Chondrocyte (in vitro differentiated cells): ENCODE data around the gene MAB21L2. TPM values are rescaled to one million over a fixed set of nuclear protein-coding genes. Genes with fewer than 3 reads are reported as not detected.
"Not testable (repeated sequence)": the region's sequence is repeated elsewhere in the genome, so short reads cannot be mapped to it uniquely, and the experiment has no call there.

Source experiments
- DNase-seq: peaks from one replicate; pipeline ENCODE4 v3.0.0; 2021; ENCODE audit warnings: mixed read lengths, low spot score
- H3K27ac Mint-ChIP-seq: one replicate; pipeline ENCODE4 v1.8.0; 2021; ENCODE audit warnings: mild to moderate bottlenecking, moderate library complexity, mixed read lengths; ENCODE audit not compliant: unreplicated experiment
- H3K27me3 Mint-ChIP-seq: 2 replicates; pipeline ENCODE4 v1.8.0; 2021; ENCODE audit warnings: low read depth, mixed read lengths
- H3K36me3 Mint-ChIP-seq: 2 replicates; pipeline ENCODE4 v1.8.0; 2021; ENCODE audit warnings: low read depth, mixed read lengths
- H3K4me1 Mint-ChIP-seq: 2 replicates; pipeline ENCODE4 v1.8.0; 2021; ENCODE audit warnings: low read depth, mild to moderate bottlenecking, mixed read lengths
- H3K4me3 Mint-ChIP-seq: one replicate; pipeline ENCODE4 v1.8.0; 2021; ENCODE audit warnings: mild to moderate bottlenecking, moderate library complexity, mixed read lengths; ENCODE audit not compliant: unreplicated experiment
- H3K9me3 Mint-ChIP-seq: 2 replicates; pipeline ENCODE4 v1.8.0; 2021; ENCODE audit warnings: low read depth, mixed read lengths
- CTCF ChIP-seq: fragments of 200-600 bp; sonication (generic); IDR thresholded peaks from 2 replicates; pipeline ENCODE4 v1.5.0; 2021; ENCODE audit warnings: antibody characterized with exemption, mild to moderate bottlenecking, moderate library complexity
- total RNA-seq: library from RNA; stranded (reverse); gene quantifications from 3 replicates; pipeline ENCODE4 v1.2.1, GENCODE V29; 2021

The MAB21L2 gene
- total RNA-seq, 1 donor from 2014 or later, result 4.2 TPM

GRCh38 chr4:150541681-150542080 lies 40.3 kb upstream of the MAB21L2 start:
- no peaks in the 10 kb centered on the region for H3K27me3 Mint-ChIP-seq
- TF ChIP-seq CTCF, result no peak
- no peaks in the 10 kb centered on the region for H3K36me3 Mint-ChIP-seq
- H3K27ac Mint-ChIP-seq, result no peak overlapping the region
- H3K9me3 Mint-ChIP-seq, result peaks cover 8% of the 10 kb centered on the region
- no peak for DNase-seq
- peaks cover 8% of the 10 kb centered on the region for H3K4me1 Mint-ChIP-seq
- H3K4me3 Mint-ChIP-seq, result no peak overlapping the region

- H3K4me1 Mint-ChIP-seq, result peaks cover 8% of the 10 kb centered on the region
- DNase-seq, result no peak
- H3K4me3 Mint-ChIP-seq, result no peak overlapping the region
- no peaks in the 10 kb centered on the region for H3K27me3 Mint-ChIP-seq
- no peak overlapping the region for H3K27ac Mint-ChIP-seq
- no peaks in the 10 kb centered on the region for H3K36me3 Mint-ChIP-seq
- H3K9me3 Mint-ChIP-seq, result no peaks in the 10 kb centered on the region
- no peak for TF ChIP-seq CTCF
These were observed 38.9 kb upstream of the MAB21L2 start for GRCh38 chr4:150543042-150543441.

GRCh38 chr4:150546286-150546685 lies 35.7 kb upstream of the MAB21L2 start:
- H3K4me3 Mint-ChIP-seq, result no peak overlapping the region
- TF ChIP-seq CTCF, result no peak
- H3K4me1 Mint-ChIP-seq, result peaks cover under 1% of the 10 kb centered on the region
- no peak for DNase-seq
- H3K27ac Mint-ChIP-seq, result no peak overlapping the region
- no peaks in the 10 kb centered on the region for H3K27me3 Mint-ChIP-seq
- H3K9me3 Mint-ChIP-seq, result no peaks in the 10 kb centered on the region
- H3K36me3 Mint-ChIP-seq, result no peaks in the 10 kb centered on the region

- no peaks in the 10 kb centered on the region for H3K9me3 Mint-ChIP-seq
- H3K4me3 Mint-ChIP-seq, result no peak overlapping the region
- no peak overlapping the region for H3K27ac Mint-ChIP-seq
These were observed 34.7 kb upstream of the MAB21L2 start for GRCh38 chr4:150547154-150547838.

GRCh38 chr4:150557811-150558210 lies 24.1 kb upstream of the MAB21L2 start:
- H3K9me3 Mint-ChIP-seq, H3K4me3 Mint-ChIP-seq, DNase-seq, H3K27me3 Mint-ChIP-seq, H3K27ac Mint-ChIP-seq, H3K4me1 Mint-ChIP-seq, H3K36me3 Mint-ChIP-seq: not testable (repeated sequence)

More at GRCh38 chr4:150547154-150547838, 34.7 kb upstream of the MAB21L2 start:
- Mint-ChIP-seq H3K36me3 (no peaks in the 10 kb centered on the region), H3K27me3 (no peaks in the 10 kb centered on the region), H3K4me1 (no peaks in the 10 kb centered on the region)
- DNase-seq, result no peak
- no peak for TF ChIP-seq CTCF

- peaks cover 14% of the 10 kb centered on the region for H3K9me3 Mint-ChIP-seq
- H3K36me3 Mint-ChIP-seq, result peaks cover 5% of the 10 kb centered on the region
- H3K27ac Mint-ChIP-seq, result no peak overlapping the region
- no peak overlapping the region for H3K4me3 Mint-ChIP-seq
- no peaks in the 10 kb centered on the region for H3K4me1 Mint-ChIP-seq
- DNase-seq, result no peak
- no peaks in the 10 kb centered on the region for H3K27me3 Mint-ChIP-seq
- TF ChIP-seq CTCF, result no peak
These were observed 20.7 kb upstream of the MAB21L2 start for GRCh38 chr4:150561143-150561737.
